IPS DF 6.9 (cell line): Measurements from ENCODE around the gene DHX34.
"Not testable (repeated sequence)": the region's sequence is repeated elsewhere in the genome, so short reads cannot be mapped to it uniquely, and the experiment has no call there.

Experiments used
- DNase-seq: peaks from one replicate; pipeline ENCODE4 v3.0.0-alpha.2; 2013; ENCODE audit warnings: low read depth, low spot score
- H3K27ac ChIP-seq: one replicate; pipeline ENCODE4 v1.5.1; 2013; ENCODE audit warnings: low read length, control low read depth
- H3K27me3 ChIP-seq: 2 replicates; pipeline ENCODE4 v1.6.1; 2013; ENCODE audit warnings: mild to moderate bottlenecking, low read length; ENCODE audit not compliant: control insufficient read depth, insufficient read depth
- H3K36me3 ChIP-seq: 2 replicates; pipeline ENCODE4 v1.6.1; 2013; ENCODE audit warnings: low read length; ENCODE audit not compliant: control insufficient read depth, insufficient read depth
- H3K4me1 ChIP-seq: 2 replicates; pipeline ENCODE4 v1.6.1; 2013; ENCODE audit warnings: low read length; ENCODE audit not compliant: control insufficient read depth, insufficient read depth
- H3K4me3 ChIP-seq: 2 replicates; pipeline ENCODE4 v1.5.1; 2013; ENCODE audit warnings: mild to moderate bottlenecking, low read length
- H3K9me3 ChIP-seq: 2 replicates; pipeline ENCODE4 v1.6.1; 2013; ENCODE audit warnings: low read length, inconsistent platforms; ENCODE audit not compliant: control insufficient read depth, insufficient read depth
- WGBS: extraction: QIAGEN DNeasy Blood & Tissue Kit; methylation state at CpG from one replicate; pipeline ENCODE4 v1.1.7; 2013; ENCODE audit warnings: mixed read lengths, missing lambda C conversion rate; ENCODE audit not compliant: insufficient read length, insufficient coverage; 5-methylcytosine and 5-hydroxymethylcytosine counted together

The DHX34 gene

GRCh38 chr19:47408156-47408938 lies 59.2 kb downstream of the DHX34 start:
- Histone ChIP-seq H3K4me3 (no peak overlapping the region), H3K27me3 (no peaks in the 10 kb centered on the region), H3K27ac (no peak overlapping the region), H3K36me3 (no peaks in the 10 kb centered on the region), H3K9me3 (no peaks in the 10 kb centered on the region), H3K4me1 (no peaks in the 10 kb centered on the region)
- no CpG with 5 or more reads among the region's 14 CpGs for WGBS
- no peak for DNase-seq

GRCh38 chr19:47411101-47411500 lies 62.0 kb downstream of the DHX34 start:
- peaks cover under 1% of the 10 kb centered on the region; the same call in 1 of the 2 replicates for H3K27me3 ChIP-seq
- no peak for DNase-seq
- peaks cover 8% of the 10 kb centered on the region for H3K36me3 ChIP-seq
- no peak overlapping the region for H3K4me3 ChIP-seq
- no peaks in the 10 kb centered on the region for H3K9me3 ChIP-seq
- no peaks in the 10 kb centered on the region for H3K4me1 ChIP-seq
- no peak overlapping the region for H3K27ac ChIP-seq
- no CpG with 5 or more reads among the region's 8 CpGs for WGBS

- not testable (repeated sequence) for H3K4me3 ChIP-seq, H3K4me1 ChIP-seq, DNase-seq, H3K27me3 ChIP-seq, H3K36me3 ChIP-seq, H3K9me3 ChIP-seq, H3K27ac ChIP-seq
- WGBS: no CpG with 5 or more reads among the region's 9 CpGs
These were observed 62.6 kb downstream of the DHX34 start for GRCh38 chr19:47411696-47412095.

GRCh38 chr19:47413941-47414340 lies 64.8 kb downstream of the DHX34 start:
- WGBS: no CpG with 5 or more reads among the region's 16 CpGs
- Histone ChIP-seq H3K4me1 (peaks cover 4% of the 10 kb centered on the region), H3K27me3 (peaks cover 11% of the 10 kb centered on the region), H3K36me3 (peaks cover 8% of the 10 kb centered on the region), H3K27ac (no peak overlapping the region), H3K4me3 (no peak overlapping the region), H3K9me3 (no peaks in the 10 kb centered on the region)
- no peak for DNase-seq

GRCh38 chr19:47414469-47414868 lies 65.4 kb downstream of the DHX34 start:
- DNase-seq: no peak
- no peaks in the 10 kb centered on the region for H3K9me3 ChIP-seq
- H3K27ac ChIP-seq: no peak overlapping the region
- H3K4me3 ChIP-seq: no peak overlapping the region
- H3K4me1 ChIP-seq: peaks cover 4% of the 10 kb centered on the region
- WGBS: no CpG with 5 or more reads among the region's 21 CpGs
- peaks cover 12% of the 10 kb centered on the region for H3K27me3 ChIP-seq
- peaks cover 8% of the 10 kb centered on the region for H3K36me3 ChIP-seq

GRCh38 chr19:47415953-47416642 lies 67.0 kb downstream of the DHX34 start:
- H3K4me3 ChIP-seq: no peak overlapping the region
- H3K27ac ChIP-seq: no peak overlapping the region
- DNase-seq: no peak
- no peaks in the 10 kb centered on the region for H3K9me3 ChIP-seq
- peaks cover 23% of the 10 kb centered on the region for H3K27me3 ChIP-seq
- peaks cover 8% of the 10 kb centered on the region for H3K36me3 ChIP-seq
- no CpG with 5 or more reads among the region's 21 CpGs for WGBS
- peaks cover 4% of the 10 kb centered on the region for H3K4me1 ChIP-seq

GRCh38 chr19:47416643-47416985 lies 67.5 kb downstream of the DHX34 start:
- Histone ChIP-seq H3K27me3 (peaks cover 28% of the 10 kb centered on the region), H3K4me1 (peaks cover 6% of the 10 kb centered on the region), H3K27ac (no peak overlapping the region), H3K4me3 (no peak overlapping the region), H3K9me3 (no peaks in the 10 kb centered on the region), H3K36me3 (peaks cover 8% of the 10 kb centered on the region)
- no peak for DNase-seq
- WGBS: no CpG with 5 or more reads among the region's 12 CpGs

- H3K27me3 ChIP-seq: peaks cover 31% of the 10 kb centered on the region
- no peak for DNase-seq
- peaks cover 6% of the 10 kb centered on the region for H3K4me1 ChIP-seq
- no peak overlapping the region; the same call in 1 of the 2 replicates for H3K4me3 ChIP-seq
- WGBS: no CpG with 5 or more reads among the region's 18 CpGs
- no peaks in the 10 kb centered on the region for H3K9me3 ChIP-seq
- H3K36me3 ChIP-seq: peaks cover 8% of the 10 kb centered on the region
- H3K27ac ChIP-seq: no peak overlapping the region
These were observed 68.1 kb downstream of the DHX34 start for GRCh38 chr19:47417107-47417745.

GRCh38 chr19:47417746-47418691 lies 68.9 kb downstream of the DHX34 start:
- DNase-seq: no peak
- no peak overlapping the region for H3K27ac ChIP-seq
- no peaks in the 10 kb centered on the region for H3K9me3 ChIP-seq
- peak overlapping the region; percentile 47; the same call in 1 of the 2 replicates for H3K4me3 ChIP-seq
- peaks cover 39% of the 10 kb centered on the region for H3K27me3 ChIP-seq
- peaks cover 8% of the 10 kb centered on the region for H3K36me3 ChIP-seq
- H3K4me1 ChIP-seq: peaks cover 6% of the 10 kb centered on the region
- no CpG with 5 or more reads among the region's 34 CpGs for WGBS

- peaks cover 45% of the 10 kb centered on the region for H3K27me3 ChIP-seq
- no peaks in the 10 kb centered on the region for H3K9me3 ChIP-seq
- H3K4me1 ChIP-seq: peaks cover 6% of the 10 kb centered on the region
- H3K4me3 ChIP-seq: peak overlapping the region; percentile 47; the same call in 1 of the 2 replicates
- no peak overlapping the region for H3K27ac ChIP-seq
- DNase-seq: no peak
- no CpG with 5 or more reads among the region's 9 CpGs for WGBS
- peaks cover 8% of the 10 kb centered on the region for H3K36me3 ChIP-seq
These were observed 69.5 kb downstream of the DHX34 start for GRCh38 chr19:47418692-47419029.
